SK-N-SH treated with all-trans-retinoic acid at 6 μM for 48 hours (cell line): Measurements from ENCODE around the gene GPR65.

Experiments used
- ATAC-seq: fragments of 200-7000 bp; cut with Tn5 transposase; 3 replicates; pipeline ENCODE4 v1.9.1; 2020; ENCODE audit warnings: mild to moderate bottlenecking, moderate library complexity
- ARNTL ChIP-seq: fragments of 450-650 bp; formaldehyde crosslinking; IDR thresholded peaks from 2 replicates; pipeline ENCODE4 v1.5.0; 2020; ENCODE audit warnings: low read depth, mild to moderate bottlenecking, moderate library complexity, borderline replicate concordance
- CSDC2 ChIP-seq: fragments of 250-450 bp; sonication (Bioruptor Pico); IDR thresholded peaks from 2 replicates; pipeline ENCODE4 v1.5.0; 2020; ENCODE audit warnings: mild to moderate bottlenecking, moderate library complexity
- CSRNP3 ChIP-seq: fragments of 250-450 bp; sonication (Bioruptor Pico); IDR thresholded peaks from 2 replicates; pipeline ENCODE4 v1.5.1; 2021; ENCODE audit warnings: mild to moderate bottlenecking, moderate library complexity
- ESRRG ChIP-seq: fragments of 250-450 bp; sonication (Bioruptor Pico); IDR thresholded peaks from 2 replicates; pipeline ENCODE4 v1.6.1; 2021; ENCODE audit warnings: mild to moderate bottlenecking
- ISL1 ChIP-seq: fragments of 250-450 bp; sonication (Bioruptor Pico); IDR thresholded peaks from 2 replicates; pipeline ENCODE4 v2.1.2; 2022; ENCODE audit warnings: mild to moderate bottlenecking, moderate library complexity
- OSR1 ChIP-seq: fragments of 250-450 bp; sonication (Bioruptor Pico); IDR thresholded peaks from 2 replicates; pipeline ENCODE4 v1.8.0; 2022; ENCODE audit warnings: moderate library complexity, mild to moderate bottlenecking, inconsistent platforms
- RARB ChIP-seq: fragments of 250-450 bp; sonication (Bioruptor Pico); IDR thresholded peaks from 2 replicates; pipeline ENCODE4 v1.8.0; 2021; ENCODE audit warnings: mild to moderate bottlenecking, moderate library complexity
- SNAI2 ChIP-seq: fragments of 250-450 bp; sonication (Bioruptor Pico); IDR thresholded peaks from 2 replicates; pipeline ENCODE4 v1.5.0; 2020; ENCODE audit warnings: mild to moderate bottlenecking, moderate library complexity
- TCF4 ChIP-seq: fragments of 250-450 bp; sonication (Bioruptor Pico); IDR thresholded peaks from 2 replicates; pipeline ENCODE4 v1.8.0; 2021; ENCODE audit warnings: mild to moderate bottlenecking, moderate library complexity, borderline replicate concordance
- TOX ChIP-seq: fragments of 250-450 bp; sonication (Bioruptor Pico); IDR thresholded peaks from 2 replicates; pipeline ENCODE4 v1.8.0; 2021; ENCODE audit warnings: mild to moderate bottlenecking, moderate library complexity, borderline replicate concordance
- ZC3H10 ChIP-seq: fragments of 250-450 bp; sonication (Bioruptor Pico); IDR thresholded peaks from 2 replicates; pipeline ENCODE4 v1.5.1; 2021; ENCODE audit warnings: mild to moderate bottlenecking, moderate library complexity
- ZFP3 ChIP-seq: fragments of 250-450 bp; sonication (Bioruptor Pico); IDR thresholded peaks from 2 replicates; pipeline ENCODE4 v1.5.0; 2020; ENCODE audit warnings: mild to moderate bottlenecking, moderate library complexity
- ZFP30 ChIP-seq: fragments of 450-650 bp; formaldehyde crosslinking; IDR thresholded peaks from 2 replicates; pipeline ENCODE4 v1.5.0; 2022; ENCODE audit warnings: mild to moderate bottlenecking, moderate library complexity
- ZNF565 ChIP-seq: fragments of 450-650 bp; formaldehyde crosslinking; conservative IDR thresholded peaks from 2 replicates; pipeline ENCODE4 v1.5.0; 2020; ENCODE audit warnings: low read depth, mild to moderate bottlenecking, moderate library complexity
- ZNF70 ChIP-seq: fragments of 450-650 bp; formaldehyde crosslinking; IDR thresholded peaks from 2 replicates; pipeline ENCODE4 v1.5.0; 2020; ENCODE audit warnings: mild to moderate bottlenecking, moderate library complexity
- ZNF8 ChIP-seq: fragments of 450-650 bp; formaldehyde crosslinking; IDR thresholded peaks from 2 replicates; pipeline ENCODE4 v1.5.0; 2020; ENCODE audit warnings: mild to moderate bottlenecking, moderate library complexity
- TF ChIP-seq, protein P1 (sequence below): fragments of 250-450 bp; sonication (Bioruptor Pico); IDR thresholded peaks from 2 replicates; pipeline ENCODE4 v1.8.0; 2020; ENCODE audit warnings: mild to moderate bottlenecking, moderate library complexity, borderline replicate concordance
- TF ChIP-seq, protein P2 (sequence below): fragments of 250-450 bp; sonication (Bioruptor Pico); IDR thresholded peaks from 2 replicates; pipeline ENCODE4 v1.5.0; 2020; ENCODE audit warnings: mild to moderate bottlenecking, moderate library complexity
- TF ChIP-seq, protein P3 (sequence below): fragments of 250-450 bp; sonication (Bioruptor Pico); IDR thresholded peaks from 2 replicates; pipeline ENCODE4 v1.5.1; 2020; ENCODE audit warnings: low read depth, mild to moderate bottlenecking, moderate library complexity
- TF ChIP-seq, protein P4 (sequence below): fragments of 250-450 bp; sonication (Bioruptor Pico); IDR thresholded peaks from 2 replicates; pipeline ENCODE4 v1.8.0; 2021; ENCODE audit warnings: low read depth, mild to moderate bottlenecking, moderate library complexity, borderline replicate concordance

GPR65 gene

DNA sequence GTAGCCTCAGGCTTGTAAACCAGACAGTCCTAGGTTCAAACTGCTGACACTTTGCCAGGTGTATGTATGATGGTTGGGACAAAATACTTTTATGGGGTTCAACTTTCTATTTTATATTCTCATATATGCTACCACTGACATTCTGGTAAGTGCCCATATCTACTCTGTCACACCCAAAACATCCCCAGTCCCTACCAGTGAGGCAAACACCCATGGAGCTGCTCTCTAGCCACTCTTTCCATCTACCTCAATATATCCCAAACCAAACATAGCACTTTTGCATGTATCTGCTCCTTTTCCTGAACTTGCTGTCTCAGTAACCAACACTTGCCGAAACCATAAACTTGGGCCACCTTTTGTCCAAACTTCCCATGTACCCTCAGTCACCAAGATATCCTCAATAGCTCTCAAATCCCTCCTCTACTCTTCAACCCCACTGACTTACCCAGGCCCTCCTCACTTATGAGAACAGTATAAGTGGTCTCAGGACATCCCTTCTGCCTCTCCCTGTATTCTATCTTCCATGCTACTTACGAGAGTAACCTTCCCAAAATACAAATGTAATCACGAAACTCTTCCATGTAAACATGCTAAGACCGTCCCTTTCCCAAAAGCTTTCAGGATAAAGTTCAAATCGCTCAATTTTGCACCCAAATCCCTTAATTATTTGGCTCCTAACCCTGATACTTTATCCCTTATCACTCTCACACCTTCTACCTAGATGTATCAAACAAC lies 15.5 kb upstream of the GPR65 start:
- TF ChIP-seq ARNTL (CRISPR knock-in tag) (no peak), ZFP3 (CRISPR knock-in tag) (no peak), TCF4 (CRISPR knock-in tag) (no peak), ZFP30 (CRISPR knock-in tag) (no peak), SNAI2 (CRISPR knock-in tag) (no peak), RARB (CRISPR knock-in tag) (no peak), ZC3H10 (CRISPR knock-in tag) (no peak), CSRNP3 (no peak), OSR1 (CRISPR knock-in tag) (no peak), TOX (CRISPR knock-in tag) (no peak), ZNF8 (CRISPR knock-in tag) (no peak), ISL1 (no peak), ESRRG (CRISPR knock-in tag) (no peak), CSDC2 (CRISPR knock-in tag) (no peak), ZNF70 (CRISPR knock-in tag) (no peak)
- TF ChIP-seq, protein P1, sequence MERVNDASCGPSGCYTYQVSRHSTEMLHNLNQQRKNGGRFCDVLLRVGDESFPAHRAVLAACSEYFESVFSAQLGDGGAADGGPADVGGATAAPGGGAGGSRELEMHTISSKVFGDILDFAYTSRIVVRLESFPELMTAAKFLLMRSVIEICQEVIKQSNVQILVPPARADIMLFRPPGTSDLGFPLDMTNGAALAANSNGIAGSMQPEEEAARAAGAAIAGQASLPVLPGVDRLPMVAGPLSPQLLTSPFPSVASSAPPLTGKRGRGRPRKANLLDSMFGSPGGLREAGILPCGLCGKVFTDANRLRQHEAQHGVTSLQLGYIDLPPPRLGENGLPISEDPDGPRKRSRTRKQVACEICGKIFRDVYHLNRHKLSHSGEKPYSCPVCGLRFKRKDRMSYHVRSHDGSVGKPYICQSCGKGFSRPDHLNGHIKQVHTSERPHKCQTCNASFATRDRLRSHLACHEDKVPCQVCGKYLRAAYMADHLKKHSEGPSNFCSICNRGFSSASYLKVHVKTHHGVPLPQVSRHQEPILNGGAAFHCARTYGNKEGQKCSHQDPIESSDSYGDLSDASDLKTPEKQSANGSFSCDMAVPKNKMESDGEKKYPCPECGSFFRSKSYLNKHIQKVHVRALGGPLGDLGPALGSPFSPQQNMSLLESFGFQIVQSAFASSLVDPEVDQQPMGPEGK (CRISPR knock-in tag), result no peak
- TF ChIP-seq, protein P2, sequence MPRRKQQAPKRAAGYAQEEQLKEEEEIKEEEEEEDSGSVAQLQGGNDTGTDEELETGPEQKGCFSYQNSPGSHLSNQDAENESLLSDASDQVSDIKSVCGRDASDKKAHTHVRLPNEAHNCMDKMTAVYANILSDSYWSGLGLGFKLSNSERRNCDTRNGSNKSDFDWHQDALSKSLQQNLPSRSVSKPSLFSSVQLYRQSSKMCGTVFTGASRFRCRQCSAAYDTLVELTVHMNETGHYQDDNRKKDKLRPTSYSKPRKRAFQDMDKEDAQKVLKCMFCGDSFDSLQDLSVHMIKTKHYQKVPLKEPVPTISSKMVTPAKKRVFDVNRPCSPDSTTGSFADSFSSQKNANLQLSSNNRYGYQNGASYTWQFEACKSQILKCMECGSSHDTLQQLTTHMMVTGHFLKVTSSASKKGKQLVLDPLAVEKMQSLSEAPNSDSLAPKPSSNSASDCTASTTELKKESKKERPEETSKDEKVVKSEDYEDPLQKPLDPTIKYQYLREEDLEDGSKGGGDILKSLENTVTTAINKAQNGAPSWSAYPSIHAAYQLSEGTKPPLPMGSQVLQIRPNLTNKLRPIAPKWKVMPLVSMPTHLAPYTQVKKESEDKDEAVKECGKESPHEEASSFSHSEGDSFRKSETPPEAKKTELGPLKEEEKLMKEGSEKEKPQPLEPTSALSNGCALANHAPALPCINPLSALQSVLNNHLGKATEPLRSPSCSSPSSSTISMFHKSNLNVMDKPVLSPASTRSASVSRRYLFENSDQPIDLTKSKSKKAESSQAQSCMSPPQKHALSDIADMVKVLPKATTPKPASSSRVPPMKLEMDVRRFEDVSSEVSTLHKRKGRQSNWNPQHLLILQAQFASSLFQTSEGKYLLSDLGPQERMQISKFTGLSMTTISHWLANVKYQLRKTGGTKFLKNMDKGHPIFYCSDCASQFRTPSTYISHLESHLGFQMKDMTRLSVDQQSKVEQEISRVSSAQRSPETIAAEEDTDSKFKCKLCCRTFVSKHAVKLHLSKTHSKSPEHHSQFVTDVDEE, result no peak
- TF ChIP-seq, protein P3, sequence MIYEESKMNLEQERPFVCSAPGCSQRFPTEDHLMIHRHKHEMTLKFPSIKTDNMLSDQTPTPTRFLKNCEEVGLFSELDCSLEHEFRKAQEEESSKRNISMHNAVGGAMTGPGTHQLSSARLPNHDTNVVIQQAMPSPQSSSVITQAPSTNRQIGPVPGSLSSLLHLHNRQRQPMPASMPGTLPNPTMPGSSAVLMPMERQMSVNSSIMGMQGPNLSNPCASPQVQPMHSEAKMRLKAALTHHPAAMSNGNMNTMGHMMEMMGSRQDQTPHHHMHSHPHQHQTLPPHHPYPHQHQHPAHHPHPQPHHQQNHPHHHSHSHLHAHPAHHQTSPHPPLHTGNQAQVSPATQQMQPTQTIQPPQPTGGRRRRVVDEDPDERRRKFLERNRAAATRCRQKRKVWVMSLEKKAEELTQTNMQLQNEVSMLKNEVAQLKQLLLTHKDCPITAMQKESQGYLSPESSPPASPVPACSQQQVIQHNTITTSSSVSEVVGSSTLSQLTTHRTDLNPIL (CRISPR knock-in tag), result no peak

DNA sequence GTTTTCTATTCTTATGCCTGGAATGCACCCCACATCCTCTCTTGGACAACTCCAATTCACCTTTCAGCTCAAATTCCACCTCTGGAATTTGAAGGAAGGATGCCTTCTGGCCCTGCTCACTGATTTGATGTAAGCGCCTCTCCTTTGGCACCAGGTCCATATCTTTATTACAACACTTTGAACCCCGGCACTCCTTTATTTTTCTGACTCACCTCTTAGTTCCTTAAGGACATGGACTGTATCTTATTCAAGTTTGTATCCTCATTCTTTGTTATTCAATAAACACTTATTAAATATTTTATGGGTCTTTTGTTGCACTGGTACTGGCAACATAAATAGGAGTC lies 15.0 kb upstream of the GPR65 start:
- TF ChIP-seq TOX (CRISPR knock-in tag) (no peak), RARB (CRISPR knock-in tag) (no peak), CSDC2 (CRISPR knock-in tag) (no peak), ZFP30 (CRISPR knock-in tag) (no peak), OSR1 (CRISPR knock-in tag) (no peak), SNAI2 (CRISPR knock-in tag) (no peak), CSRNP3 (no peak), ARNTL (CRISPR knock-in tag) (no peak), ZNF8 (CRISPR knock-in tag) (no peak), ZNF70 (CRISPR knock-in tag) (no peak), ZNF565 (CRISPR knock-in tag) (no peak)
- TF ChIP-seq, protein P3 (CRISPR knock-in tag), result no peak
- TF ChIP-seq, protein P1 (CRISPR knock-in tag), result no peak
- TF ChIP-seq, protein P4, sequence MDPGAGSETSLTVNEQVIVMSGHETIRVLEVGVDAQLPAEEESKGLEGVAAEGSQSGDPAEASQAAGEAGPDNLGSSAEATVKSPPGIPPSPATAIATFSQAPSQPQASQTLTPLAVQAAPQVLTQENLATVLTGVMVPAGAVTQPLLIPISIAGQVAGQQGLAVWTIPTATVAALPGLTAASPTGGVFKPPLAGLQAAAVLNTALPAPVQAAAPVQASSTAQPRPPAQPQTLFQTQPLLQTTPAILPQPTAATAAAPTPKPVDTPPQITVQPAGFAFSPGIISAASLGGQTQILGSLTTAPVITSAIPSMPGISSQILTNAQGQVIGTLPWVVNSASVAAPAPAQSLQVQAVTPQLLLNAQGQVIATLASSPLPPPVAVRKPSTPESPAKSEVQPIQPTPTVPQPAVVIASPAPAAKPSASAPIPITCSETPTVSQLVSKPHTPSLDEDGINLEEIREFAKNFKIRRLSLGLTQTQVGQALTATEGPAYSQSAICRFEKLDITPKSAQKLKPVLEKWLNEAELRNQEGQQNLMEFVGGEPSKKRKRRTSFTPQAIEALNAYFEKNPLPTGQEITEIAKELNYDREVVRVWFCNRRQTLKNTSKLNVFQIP (CRISPR knock-in tag), result no peak
- TF ChIP-seq, protein P2, result no peak
- ATAC-seq, result no peak

More for the DNA sequence above, 15.5 kb upstream of the GPR65 start:
- ATAC-seq, result no peak
